HCT116 (cell line): ENCODE measurements around the gene ENTREP1. TPM values are rescaled to one million over a fixed set of nuclear protein-coding genes. Genes with fewer than 3 reads are reported as not detected.

Source experiments
- ATAC-seq: fragments of 200-7000 bp; cut with Tn5 transposase; 2 replicates; pipeline ENCODE4 v1.9.1; 2020; ENCODE audit warnings: mild to moderate bottlenecking, moderate library complexity
- BruUV-seq: library from RNA; stranded (reverse); fragments of 400-500 nt; replicated peaks from 2 replicates; lab custom pipeline; 2021; lab: Mats Ljungman, UMichigan
- CTCF ChIA-PET: fragments of 300-600 bp; sonication (Branson Sonifier 250); formaldehyde crosslinking; loops from one replicate; lab custom pipeline; 2021; ENCODE audit warnings: antibody characterized with exemption; lab: Charles Lee
- POLR2A ChIA-PET: fragments of 300-600, 350-600 bp; sonication (Branson Sonifier 250); formaldehyde crosslinking; loops from one replicate; lab custom pipeline; 2021; ENCODE audit warnings: antibody characterized with exemption; lab: Charles Lee
- RAD21 ChIA-PET, 2 experiments: fragments of 300-600 bp; sonication (Branson Sonifier 250); formaldehyde crosslinking; loops; one replicate each; lab custom pipeline; 2023; ENCODE audit warnings: low total read pairs in 2 of 2; ENCODE audit not compliant: uncharacterized antibody in 2 of 2, unreplicated experiment in 2 of 2, low non-redundant PET in 1 of 2; lab: Charles Lee
- DNase-seq: peaks from one replicate; pipeline ENCODE4 v3.0.0-alpha.2; 2010; ENCODE audit warnings: low read depth, low spot score
- H2AFZ ChIP-seq: fragments of 200-600 bp; shearing (Covaris generic), sonication (generic); 2 replicates; pipeline ENCODE4 v1.6.1; 2017; ENCODE audit warnings: low read depth, mixed run types, mixed read lengths, antibody characterized with exemption, low read length; ENCODE audit not compliant: poor library complexity, severe bottlenecking
- H3K27ac ChIP-seq: 2 replicates; pipeline ENCODE4 v1.5.1; 2012; ENCODE audit warnings: low read depth, low read length
- H3K27me3 ChIP-seq: fragments of 200-600 bp; sonication (generic); 2 replicates; pipeline ENCODE4 v1.6.1; 2016; ENCODE audit warnings: mixed run types, low read length, mixed read lengths; ENCODE audit not compliant: insufficient read depth
- H3K36me3 ChIP-seq, 2 experiments: fragments of 200-500 bp in 1 of 2; fragments of 200-600 bp in 1 of 2; sonication (Bioruptor generic) in 1 of 2; sonication (generic) in 1 of 2; 2 replicates each; pipeline versions ENCODE4 v1.5.1 to v1.6.1; 2014 to 2016; ENCODE audit warnings: low read length in 2 of 2, inconsistent platforms in 1 of 2, mixed read lengths in 1 of 2, mixed run types in 1 of 2; ENCODE audit not compliant: insufficient read depth in 2 of 2, control insufficient read depth in 1 of 2
- H3K4me1 ChIP-seq, 2 experiments: fragments of 200-600 bp in 1 of 2; sonication (generic) in 1 of 2; 2 replicates each; pipeline versions ENCODE4 v1.5.1 to v1.6.1; 2012 to 2017; ENCODE audit warnings: low read length in 2 of 2, inconsistent platforms in 1 of 2, mild to moderate bottlenecking in 1 of 2, mixed read lengths in 1 of 2, mixed run types in 1 of 2, moderate library complexity in 1 of 2; ENCODE audit not compliant: insufficient read depth in 2 of 2, control insufficient read depth in 1 of 2
- H3K4me2 ChIP-seq: fragments of 200-600 bp; sonication (generic); 2 replicates; pipeline ENCODE4 v1.6.1; 2017; ENCODE audit warnings: mixed run types, low read length, mixed read lengths
- H3K4me3 ChIP-seq, 2 experiments: fragments of 200-600 bp in 1 of 2; sonication (generic) in 1 of 2; replicated peaks in 1 of 2; 2 replicates each; pipeline ENCODE4 v1.5.1; 2011 to 2016; ENCODE audit warnings: low read length in 2 of 2, control low read depth in 1 of 2, low read depth in 1 of 2, mild to moderate bottlenecking in 1 of 2, mixed read lengths in 1 of 2, mixed run types in 1 of 2
- H3K79me2 ChIP-seq: fragments of 200-600 bp; sonication (generic); 2 replicates; pipeline ENCODE4 v1.6.1; 2017; ENCODE audit warnings: mild to moderate bottlenecking, mixed run types, low read length, moderate library complexity, mixed read lengths; ENCODE audit not compliant: insufficient read depth
- H3K9ac ChIP-seq: fragments of 200-600 bp; sonication (generic); 2 replicates; pipeline ENCODE4 v1.6.1; 2016; ENCODE audit warnings: low read length, mixed read lengths
- H3K9me2 ChIP-seq: fragments of 200-600 bp; sonication (generic), shearing (Covaris generic); 2 replicates; pipeline ENCODE4 v1.6.1; 2017; ENCODE audit warnings: mixed run types, mild to moderate bottlenecking, moderate library complexity; ENCODE audit not compliant: insufficient read depth
- H3K9me3 ChIP-seq, 2 experiments: fragments of 200-500 bp in 1 of 2; fragments of 200-600 bp in 1 of 2; sonication (Bioruptor generic) in 1 of 2; sonication (generic) in 1 of 2; 2 replicates each; pipeline ENCODE4 v1.6.1; 2014 to 2017; ENCODE audit warnings: low read length in 2 of 2, mixed read lengths in 2 of 2, inconsistent platforms in 1 of 2, low read depth in 1 of 2, mild to moderate bottlenecking in 1 of 2, mixed run types in 1 of 2, moderate library complexity in 1 of 2; ENCODE audit not compliant: control insufficient read depth in 1 of 2, insufficient read depth in 1 of 2
- H4K20me1 ChIP-seq: fragments of 200-600 bp; sonication (generic), shearing (Covaris generic); 2 replicates; pipeline ENCODE4 v1.6.1; 2017; ENCODE audit warnings: mixed run types, mild to moderate bottlenecking, moderate library complexity; ENCODE audit not compliant: insufficient read depth
- CBX3 ChIP-seq: IDR thresholded peaks from 2 replicates; pipeline ENCODE4 v1.6.1; 2012; ENCODE audit warnings: low read depth
- CEBPB ChIP-seq: IDR thresholded peaks from 2 replicates; pipeline ENCODE4 v1.6.1; 2012; ENCODE audit warnings: low read depth
- ELF1 ChIP-seq: IDR thresholded peaks from 2 replicates; pipeline ENCODE4 v1.6.1; 2012; ENCODE audit warnings: low read depth, borderline replicate concordance
- REST ChIP-seq: IDR thresholded peaks from 2 replicates; pipeline ENCODE4 v1.6.1; 2012; ENCODE audit warnings: low read depth
- SIN3A ChIP-seq: IDR thresholded peaks from 2 replicates; pipeline ENCODE4 v1.6.1; 2012; ENCODE audit warnings: low read depth
- intact Hi-C: fragments of 100-400 bp; cut with micrococcal nuclease; formaldehyde crosslinking; loops from 2 replicates; pipeline ENCODE4 v1.10.0; 2022
- total RNA-seq: library from RNA; stranded (reverse); gene quantifications from one replicate; pipeline ENCODE4 v1.2.1, GENCODE V29; 2021; ENCODE audit not compliant: unreplicated experiment
- TF ChIP-seq, protein P1 (sequence below): IDR thresholded peaks from 2 replicates; pipeline ENCODE4 v1.6.1; 2011; ENCODE audit warnings: mild to moderate bottlenecking, low read length, moderate library complexity; ENCODE audit not compliant: insufficient replicate concordance; ENCODE audit errors: extremely low read depth

The ENTREP1 gene
- total RNA-seq, 1 experiment from 2014 or later: 1.1 TPM

DNA sequence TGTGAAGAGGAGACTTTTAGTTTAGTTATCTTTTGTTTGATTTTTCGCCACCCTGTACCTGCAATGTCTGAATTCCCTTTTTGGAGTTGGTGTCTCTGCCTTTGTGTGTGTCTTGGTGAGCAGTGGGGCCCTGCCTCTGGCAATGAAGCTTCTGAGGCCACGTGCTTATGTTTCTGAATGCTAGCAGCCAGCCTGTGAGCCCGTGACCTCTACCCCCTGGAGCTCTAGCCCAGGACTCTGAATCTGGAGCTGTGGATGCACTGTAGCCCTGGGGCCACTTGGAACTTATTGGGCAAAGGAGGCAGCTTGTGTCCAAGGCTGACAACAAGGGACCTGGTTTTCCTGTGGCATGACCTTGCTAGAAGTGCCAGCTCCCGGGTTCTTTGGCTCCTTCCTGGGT is 19.4 kb downstream of the ENTREP1 start:
- Histone ChIP-seq H3K79me2 (no peaks in the 10 kb centered on the region), H3K9ac (no peak overlapping the region), H3K9me3 (no peaks in the 10 kb centered on the region), H3K9me2 (no peaks in the 10 kb centered on the region), H2AFZ (no peak overlapping the region), H3K36me3 (no peaks in the 10 kb centered on the region), H3K27me3 (no peaks in the 10 kb centered on the region), H3K4me2 (no peak overlapping the region), H4K20me1 (no peaks in the 10 kb centered on the region), H3K4me3 (no peak overlapping the region), H3K4me1 (no peaks in the 10 kb centered on the region), H3K27ac (no peak overlapping the region)
- CTCF ChIA-PET: no interaction called here
- RAD21 ChIA-PET: no interaction called here
- BruUV-seq: no TSS peak
- ATAC-seq: no peak
- DNase-seq: no peak
- POLR2A ChIA-PET: no interaction called here
- TF ChIP-seq ELF1: no peak
- TF ChIP-seq, protein P1, sequence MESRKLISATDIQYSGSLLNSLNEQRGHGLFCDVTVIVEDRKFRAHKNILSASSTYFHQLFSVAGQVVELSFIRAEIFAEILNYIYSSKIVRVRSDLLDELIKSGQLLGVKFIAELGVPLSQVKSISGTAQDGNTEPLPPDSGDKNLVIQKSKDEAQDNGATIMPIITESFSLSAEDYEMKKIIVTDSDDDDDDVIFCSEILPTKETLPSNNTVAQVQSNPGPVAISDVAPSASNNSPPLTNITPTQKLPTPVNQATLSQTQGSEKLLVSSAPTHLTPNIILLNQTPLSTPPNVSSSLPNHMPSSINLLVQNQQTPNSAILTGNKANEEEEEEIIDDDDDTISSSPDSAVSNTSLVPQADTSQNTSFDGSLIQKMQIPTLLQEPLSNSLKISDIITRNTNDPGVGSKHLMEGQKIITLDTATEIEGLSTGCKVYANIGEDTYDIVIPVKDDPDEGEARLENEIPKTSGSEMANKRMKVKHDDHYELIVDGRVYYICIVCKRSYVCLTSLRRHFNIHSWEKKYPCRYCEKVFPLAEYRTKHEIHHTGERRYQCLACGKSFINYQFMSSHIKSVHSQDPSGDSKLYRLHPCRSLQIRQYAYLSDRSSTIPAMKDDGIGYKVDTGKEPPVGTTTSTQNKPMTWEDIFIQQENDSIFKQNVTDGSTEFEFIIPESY: no peak
- no peak for TF ChIP-seq REST
- TF ChIP-seq SIN3A: no peak
- TF ChIP-seq CBX3: no peak
- no peak for TF ChIP-seq CEBPB
- intact Hi-C loops: no loop called here
